Nephron progenitor cell (in vitro differentiated cells): ENCODE results near the gene MMP14.
A peak's percentile ranks its signal among the peaks of the same experiment; 100 is the strongest.

ENCODE experiments used
- DNase-seq: peaks from one replicate; pipeline ENCODE4 v3.0.0; 2021
- H3K27ac Mint-ChIP-seq: 2 replicates; pipeline ENCODE4 v1.8.0; 2021; ENCODE audit warnings: mild to moderate bottlenecking, moderate library complexity, mixed read lengths
- H3K27me3 Mint-ChIP-seq: 2 replicates; pipeline ENCODE4 v1.8.0; 2021; ENCODE audit warnings: mild to moderate bottlenecking, low read depth, mixed read lengths; ENCODE audit not compliant: poor library complexity
- H3K36me3 Mint-ChIP-seq: 2 replicates; pipeline ENCODE4 v1.8.0; 2021; ENCODE audit warnings: low read depth, mixed read lengths
- H3K4me1 Mint-ChIP-seq: 2 replicates; pipeline ENCODE4 v1.8.0; 2021; ENCODE audit warnings: mixed read lengths
- H3K4me3 Mint-ChIP-seq: 2 replicates; pipeline ENCODE4 v1.8.0; 2021; ENCODE audit warnings: mild to moderate bottlenecking, moderate library complexity, mixed read lengths
- H3K9me3 Mint-ChIP-seq: 2 replicates; pipeline ENCODE4 v1.8.0; 2021; ENCODE audit warnings: mild to moderate bottlenecking, moderate library complexity, mixed read lengths
- TF ChIP-seq, protein P1 (sequence below): fragments of 200-600 bp; sonication (generic); IDR thresholded peaks from 2 replicates; pipeline ENCODE4 v1.5.0; 2021; ENCODE audit warnings: antibody characterized with exemption

Gene MMP14

GRCh38 chr14:22887260-22887989, 51.0 kb downstream of the MMP14 start:
- peaks cover 4% of the 10 kb centered on the region for H3K36me3 Mint-ChIP-seq
- peak overlapping the region; percentile 99 for H3K27ac Mint-ChIP-seq
- TF ChIP-seq, protein P1, sequence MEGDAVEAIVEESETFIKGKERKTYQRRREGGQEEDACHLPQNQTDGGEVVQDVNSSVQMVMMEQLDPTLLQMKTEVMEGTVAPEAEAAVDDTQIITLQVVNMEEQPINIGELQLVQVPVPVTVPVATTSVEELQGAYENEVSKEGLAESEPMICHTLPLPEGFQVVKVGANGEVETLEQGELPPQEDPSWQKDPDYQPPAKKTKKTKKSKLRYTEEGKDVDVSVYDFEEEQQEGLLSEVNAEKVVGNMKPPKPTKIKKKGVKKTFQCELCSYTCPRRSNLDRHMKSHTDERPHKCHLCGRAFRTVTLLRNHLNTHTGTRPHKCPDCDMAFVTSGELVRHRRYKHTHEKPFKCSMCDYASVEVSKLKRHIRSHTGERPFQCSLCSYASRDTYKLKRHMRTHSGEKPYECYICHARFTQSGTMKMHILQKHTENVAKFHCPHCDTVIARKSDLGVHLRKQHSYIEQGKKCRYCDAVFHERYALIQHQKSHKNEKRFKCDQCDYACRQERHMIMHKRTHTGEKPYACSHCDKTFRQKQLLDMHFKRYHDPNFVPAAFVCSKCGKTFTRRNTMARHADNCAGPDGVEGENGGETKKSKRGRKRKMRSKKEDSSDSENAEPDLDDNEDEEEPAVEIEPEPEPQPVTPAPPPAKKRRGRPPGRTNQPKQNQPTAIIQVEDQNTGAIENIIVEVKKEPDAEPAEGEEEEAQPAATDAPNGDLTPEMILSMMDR = no peak
- H3K4me1 Mint-ChIP-seq = peaks cover 66% of the 10 kb centered on the region
- peak overlapping the region; percentile 94 for H3K4me3 Mint-ChIP-seq
- peaks cover 4% of the 10 kb centered on the region for H3K27me3 Mint-ChIP-seq
- H3K9me3 Mint-ChIP-seq = no peaks in the 10 kb centered on the region
- DNase-seq = peak; percentile 54

DNA sequence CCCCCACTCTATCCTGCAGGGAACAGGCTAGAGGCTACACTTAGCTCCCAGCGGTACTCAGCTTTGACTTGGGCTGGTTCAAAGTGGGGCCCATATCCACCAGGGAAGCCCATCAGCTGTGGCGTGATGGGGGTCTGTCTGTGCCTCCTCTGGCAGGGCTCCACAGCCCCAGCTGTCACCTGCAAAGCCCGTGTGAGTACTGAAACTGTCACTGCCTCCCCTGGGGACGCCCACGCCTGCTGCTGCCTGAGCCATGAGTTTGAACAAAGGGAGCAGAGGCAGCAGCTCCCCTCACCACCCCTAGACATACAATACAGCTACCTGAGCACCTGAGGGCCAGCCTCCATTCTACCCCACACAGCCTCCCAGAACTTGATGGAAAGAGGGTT, 51.6 kb downstream of the MMP14 start:
- Mint-ChIP-seq H3K27ac (no peak overlapping the region), H3K4me1 (peaks cover 66% of the 10 kb centered on the region), H3K4me3 (peak overlapping the region; percentile 94), H3K36me3 (peaks cover 4% of the 10 kb centered on the region), H3K27me3 (peaks cover 4% of the 10 kb centered on the region), H3K9me3 (no peaks in the 10 kb centered on the region)
- DNase-seq = no peak
- TF ChIP-seq, protein P1 = no peak

- no peak for DNase-seq
- Mint-ChIP-seq H3K4me1 (peaks cover 64% of the 10 kb centered on the region), H3K9me3 (no peaks in the 10 kb centered on the region), H3K27ac (no peak overlapping the region), H3K4me3 (no peak overlapping the region), H3K27me3 (peaks cover 4% of the 10 kb centered on the region), H3K36me3 (peaks cover 4% of the 10 kb centered on the region)
- TF ChIP-seq, protein P1 = no peak
Observed at GRCh38 chr14:22888662-22889061, 52.3 kb downstream of the MMP14 start.

GRCh38 chr14:22890416-22890815, 54.0 kb downstream of the MMP14 start:
- Mint-ChIP-seq H3K4me3 (no peak overlapping the region), H3K4me1 (peaks cover 46% of the 10 kb centered on the region), H3K27ac (peak overlapping the region; percentile 12), H3K9me3 (no peaks in the 10 kb centered on the region), H3K36me3 (peaks cover 4% of the 10 kb centered on the region), H3K27me3 (peaks cover 4% of the 10 kb centered on the region)
- TF ChIP-seq, protein P1 = no peak
- no peak for DNase-seq

DNA sequence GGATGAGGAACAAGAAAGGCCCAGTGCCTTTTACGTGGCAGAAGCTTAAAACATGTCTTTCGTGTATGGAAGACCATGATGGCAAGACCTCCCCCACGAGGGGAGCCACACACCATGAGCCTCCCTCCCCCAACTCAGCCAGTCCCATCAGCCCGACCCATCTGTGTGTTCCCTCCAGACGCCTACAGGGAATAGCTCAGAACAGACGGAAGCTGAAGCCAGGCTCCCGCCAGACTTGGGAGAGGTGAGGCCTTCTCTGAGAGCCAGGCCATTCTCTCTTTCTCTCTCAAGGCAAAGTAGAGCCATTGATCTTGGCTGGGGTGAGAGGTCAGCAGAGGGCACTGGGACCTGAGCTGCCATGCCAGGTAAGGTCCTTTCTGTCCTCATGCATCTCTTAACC, 56.1 kb downstream of the MMP14 start:
- peaks cover 4% of the 10 kb centered on the region for H3K36me3 Mint-ChIP-seq
- DNase-seq = no peak
- TF ChIP-seq, protein P1 = no peak
- H3K4me3 Mint-ChIP-seq = no peak overlapping the region
- no peaks in the 10 kb centered on the region for H3K27me3 Mint-ChIP-seq
- H3K4me1 Mint-ChIP-seq = peaks cover 29% of the 10 kb centered on the region
- peak overlapping the region; percentile 66 for H3K27ac Mint-ChIP-seq
- H3K9me3 Mint-ChIP-seq = no peaks in the 10 kb centered on the region

GRCh38 chr14:22893706-22894105, 57.3 kb downstream of the MMP14 start:
- TF ChIP-seq, protein P1 = no peak
- no peak for DNase-seq
- peaks cover 12% of the 10 kb centered on the region for H3K36me3 Mint-ChIP-seq
- H3K27ac Mint-ChIP-seq = no peak overlapping the region
- H3K4me1 Mint-ChIP-seq = peaks cover 20% of the 10 kb centered on the region
- H3K9me3 Mint-ChIP-seq = no peaks in the 10 kb centered on the region
- H3K4me3 Mint-ChIP-seq = no peak overlapping the region
- H3K27me3 Mint-ChIP-seq = no peaks in the 10 kb centered on the region
